Cardiac muscle cell (in vitro differentiated cells and primary cell): ENCODE measurements around the gene MSH3. TPM values are rescaled to one million over a fixed set of nuclear protein-coding genes. Genes with fewer than 3 reads are reported as not detected.

Source experiments
- DNase-seq, 2 donors: peaks; one replicate each; pipeline versions ENCODE4 v3.0.0 to v3.0.0-alpha.2; 2010 to 2017; ENCODE audit warnings: low read depth in 1 of 2, low spot score in 1 of 2
- H3K27ac ChIP-seq: fragments of 200-600 bp; sonication (generic); 2 replicates; pipeline ENCODE4 v1.5.1; 2016
- H3K27me3 ChIP-seq: fragments of 200-600 bp; sonication (generic); 2 replicates; pipeline ENCODE4 v1.6.0; 2016; ENCODE audit warnings: control low read depth
- H3K36me3 ChIP-seq: fragments of 200-600 bp; sonication (generic); 2 replicates; pipeline ENCODE4 v1.5.1; 2016; ENCODE audit warnings: control low read depth
- H3K4me1 ChIP-seq: fragments of 200-600 bp; sonication (generic); 2 replicates; pipeline ENCODE4 v1.8.1; 2017; ENCODE audit warnings: low read depth, mild to moderate bottlenecking, mixed run types
- H3K4me3 ChIP-seq: fragments of 200-600 bp; sonication (generic); 2 replicates; pipeline ENCODE4 v1.5.1; 2016; ENCODE audit warnings: mild to moderate bottlenecking
- H3K9me3 ChIP-seq: fragments of 200-600 bp; sonication (generic); 2 replicates; pipeline ENCODE4 v1.5.1; 2017; ENCODE audit warnings: low read depth, mild to moderate bottlenecking, control low read depth
- polyA plus RNA-seq: library from polyadenylated mRNA; unstranded; fragments of >200 nt; fragmentation: Nextera tagmentation; extraction: Ambion mirVana; gene quantifications from 2 replicates; pipeline ENCODE4 v1.2.1, GENCODE V29; 2016
- total RNA-seq: library from RNA; depleted of rRNA; stranded (reverse); fragments of >200 nt; gene quantifications from 2 replicates; pipeline ENCODE4 v1.2.3, GENCODE V29; 2016
- TF ChIP-seq, protein P1 (sequence below): IDR thresholded peaks from 2 replicates; pipeline ENCODE4 v1.5.1; 2012; ENCODE audit warnings: low read depth, mild to moderate bottlenecking, low read length

Gene MSH3
- total and polyA plus RNA-seq, 2 experiments from 2014 or later, result 11.3 to 11.4 TPM

- Histone ChIP-seq H3K9me3 (no peaks in the 10 kb centered on the region), H3K27me3 (no peaks in the 10 kb centered on the region), H3K36me3 (no peaks in the 10 kb centered on the region), H3K4me3 (no peak overlapping the region), H3K4me1 (no peaks in the 10 kb centered on the region), H3K27ac (no peak overlapping the region)
- no peak for DNase-seq
- TF ChIP-seq, protein P1, sequence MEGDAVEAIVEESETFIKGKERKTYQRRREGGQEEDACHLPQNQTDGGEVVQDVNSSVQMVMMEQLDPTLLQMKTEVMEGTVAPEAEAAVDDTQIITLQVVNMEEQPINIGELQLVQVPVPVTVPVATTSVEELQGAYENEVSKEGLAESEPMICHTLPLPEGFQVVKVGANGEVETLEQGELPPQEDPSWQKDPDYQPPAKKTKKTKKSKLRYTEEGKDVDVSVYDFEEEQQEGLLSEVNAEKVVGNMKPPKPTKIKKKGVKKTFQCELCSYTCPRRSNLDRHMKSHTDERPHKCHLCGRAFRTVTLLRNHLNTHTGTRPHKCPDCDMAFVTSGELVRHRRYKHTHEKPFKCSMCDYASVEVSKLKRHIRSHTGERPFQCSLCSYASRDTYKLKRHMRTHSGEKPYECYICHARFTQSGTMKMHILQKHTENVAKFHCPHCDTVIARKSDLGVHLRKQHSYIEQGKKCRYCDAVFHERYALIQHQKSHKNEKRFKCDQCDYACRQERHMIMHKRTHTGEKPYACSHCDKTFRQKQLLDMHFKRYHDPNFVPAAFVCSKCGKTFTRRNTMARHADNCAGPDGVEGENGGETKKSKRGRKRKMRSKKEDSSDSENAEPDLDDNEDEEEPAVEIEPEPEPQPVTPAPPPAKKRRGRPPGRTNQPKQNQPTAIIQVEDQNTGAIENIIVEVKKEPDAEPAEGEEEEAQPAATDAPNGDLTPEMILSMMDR, result no peak
Observed at GRCh38 chr5:80920333-80920732, 265.9 kb downstream of the MSH3 start.

DNA sequence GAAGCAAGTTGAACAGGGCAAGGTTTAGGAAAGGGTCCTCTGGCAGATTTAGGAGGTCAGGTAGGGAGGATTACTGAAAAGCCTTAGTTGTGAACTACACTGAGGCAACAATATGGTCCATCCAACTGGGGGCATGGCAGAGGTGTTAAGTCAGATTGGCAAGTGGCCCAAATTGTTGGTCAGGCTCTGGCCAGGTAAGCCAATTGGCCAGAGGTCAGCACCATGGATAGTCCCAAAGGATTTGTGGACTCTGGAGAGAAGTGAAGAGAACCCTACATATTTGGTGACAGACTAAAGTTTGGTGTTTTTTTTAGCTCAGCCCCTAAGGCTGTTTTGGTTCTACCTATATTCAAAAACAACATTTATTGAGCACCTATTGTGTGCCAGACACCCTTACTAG is 266.6 kb downstream of the MSH3 start:
- peak in 1 of 2 donors; percentile 47 for DNase-seq
- Histone ChIP-seq H3K27me3 (no peaks in the 10 kb centered on the region), H3K9me3 (no peaks in the 10 kb centered on the region), H3K4me1 (no peaks in the 10 kb centered on the region), H3K27ac (no peak overlapping the region), H3K36me3 (no peaks in the 10 kb centered on the region), H3K4me3 (no peak overlapping the region)
- TF ChIP-seq, protein P1, result no peak

GRCh38 chr5:80925931-80926330 is 271.5 kb downstream of the MSH3 start:
- H3K27me3 ChIP-seq, result no peaks in the 10 kb centered on the region
- TF ChIP-seq, protein P1, result no peak
- H3K9me3 ChIP-seq, result no peaks in the 10 kb centered on the region
- no peak overlapping the region for H3K4me3 ChIP-seq
- no peaks in the 10 kb centered on the region for H3K36me3 ChIP-seq
- H3K27ac ChIP-seq, result no peak overlapping the region
- H3K4me1 ChIP-seq, result no peaks in the 10 kb centered on the region
- DNase-seq, result no peak

Other genes with a start within 250 kb of the MSH3 start
- gene ZFYVE16, start 246.6 kb upstream of the MSH3 start, total RNA-seq, result 18.7 and 41.3 TPM in 2 replicates
- 22.0 and 35.4 TPM in 2 replicates for gene ZFYVE16, start 246.6 kb upstream of the MSH3 start, polyA plus RNA-seq
- 1.0 and 2.0 TPM in 2 replicates for gene FAM151B, start 166.6 kb upstream of the MSH3 start, total RNA-seq
- 0.84 and 1.3 TPM in 2 replicates for gene FAM151B, start 166.6 kb upstream of the MSH3 start, polyA plus RNA-seq
- gene ANKRD34B, start 84.4 kb upstream of the MSH3 start, total RNA-seq, result not detected in 2 replicates
- gene ANKRD34B, start 84.4 kb upstream of the MSH3 start, polyA plus RNA-seq, result 0.05 TPM in 1 of 2 replicates, not detected in the other
- gene DHFR, start 331 bp downstream of the MSH3 start, total RNA-seq, result 41.7 and 53.9 TPM in 2 replicates
- 34.4 and 37.3 TPM in 2 replicates for gene DHFR, start 331 bp downstream of the MSH3 start, polyA plus RNA-seq